GM18526 (cell line): ENCODE data around the gene SH2D4B.

ENCODE experiments used
- POLR2A ChIP-seq: IDR thresholded peaks from 3 replicates; pipeline ENCODE4 v1.6.1; 2011; ENCODE audit not compliant: insufficient read length; ENCODE audit errors: extremely low read depth

SH2D4B gene

GRCh38 chr10:80537736-80538480 is at the start of gene SH2D4B:
Gene SH2D4B (plus strand): TSS chr10:80537902. CDS start chr10:80538332, 430 bp downstream.
- no peak for TF ChIP-seq POLR2A

GRCh38 chr10:80488539-80489066 is 49.1 kb upstream of the SH2D4B start:
- no peak for TF ChIP-seq POLR2A

GRCh38 chr10:80489371-80490112 is 48.2 kb upstream of the SH2D4B start:
- TF ChIP-seq POLR2A, result no peak

GRCh38 chr10:80491251-80492102 is 46.2 kb upstream of the SH2D4B start:
- no peak for TF ChIP-seq POLR2A

- TF ChIP-seq POLR2A, result no peak
Measured at GRCh38 chr10:80492848-80493521, 44.7 kb upstream of the SH2D4B start.

GRCh38 chr10:80493522-80494051 is 44.1 kb upstream of the SH2D4B start:
- no peak for TF ChIP-seq POLR2A

GRCh38 chr10:80496555-80497172 is 41.0 kb upstream of the SH2D4B start:
- TF ChIP-seq POLR2A, result no peak

- no peak for TF ChIP-seq POLR2A
Measured at GRCh38 chr10:80497187-80498077, 40.3 kb upstream of the SH2D4B start.

- TF ChIP-seq POLR2A, result no peak
Measured at GRCh38 chr10:80498078-80498832, 39.4 kb upstream of the SH2D4B start.

GRCh38 chr10:80498833-80499741 is 38.6 kb upstream of the SH2D4B start:
- TF ChIP-seq POLR2A, result no peak
